NCI-H510A treated with DMSO at 0.1 percent for 48 hours (cell line): ENCODE measurements around the gene MTUS2.

Experiments used
- DNase-seq: peaks from one replicate; lab custom pipeline; 2025; lab: John Stamatoyannopoulos, UW

The MTUS2 gene

GRCh38 chr13:29484796-29485195 lies 664.7 kb downstream of the MTUS2 start:
- no peak for DNase-seq

- no peak for DNase-seq
These were observed 666.4 kb downstream of the MTUS2 start for GRCh38 chr13:29486551-29486950.

- DNase-seq: no peak
These were observed 667.6 kb downstream of the MTUS2 start for GRCh38 chr13:29487466-29488454.

GRCh38 chr13:29489650-29490560 lies 669.8 kb downstream of the MTUS2 start:
- no peak for DNase-seq

- no peak for DNase-seq
These were observed 670.4 kb downstream of the MTUS2 start for GRCh38 chr13:29490561-29490885.

- no peak for DNase-seq
These were observed 671.1 kb downstream of the MTUS2 start for GRCh38 chr13:29491248-29491647.

- no peak for DNase-seq
These were observed 673.7 kb downstream of the MTUS2 start for GRCh38 chr13:29493796-29494195.

- DNase-seq: no peak
These were observed 674.4 kb downstream of the MTUS2 start for GRCh38 chr13:29494520-29494919.

GRCh38 chr13:29496241-29496712 lies 676.1 kb downstream of the MTUS2 start:
- DNase-seq: no peak

GRCh38 chr13:29497137-29497654 lies 677.1 kb downstream of the MTUS2 start:
- no peak for DNase-seq

- DNase-seq: no peak
These were observed 678.4 kb downstream of the MTUS2 start for GRCh38 chr13:29498426-29499040.

- no peak for DNase-seq
These were observed 679.5 kb downstream of the MTUS2 start for GRCh38 chr13:29499506-29500165.

- DNase-seq: no peak
These were observed 680.2 kb downstream of the MTUS2 start for GRCh38 chr13:29500386-29500785.

- no peak for DNase-seq
These were observed 681.5 kb downstream of the MTUS2 start for GRCh38 chr13:29501674-29502073.

GRCh38 chr13:29502391-29503008 lies 682.4 kb downstream of the MTUS2 start:
- DNase-seq: no peak

GRCh38 chr13:29503041-29503837 lies 683.1 kb downstream of the MTUS2 start:
- no peak for DNase-seq

GRCh38 chr13:29504691-29505090 lies 684.6 kb downstream of the MTUS2 start:
- DNase-seq: no peak

- DNase-seq: no peak
These were observed 685.4 kb downstream of the MTUS2 start for GRCh38 chr13:29505511-29505910.

- no peak for DNase-seq
These were observed 685.8 kb downstream of the MTUS2 start for GRCh38 chr13:29505950-29506349.

- DNase-seq: peak; percentile 73
These were observed 687.2 kb downstream of the MTUS2 start for GRCh38 chr13:29507356-29507755.
